ENCODE results near the gene THSD4. TPM values are rescaled to one million over a fixed set of nuclear protein-coding genes. Genes with fewer than 3 reads are reported as not detected.

The THSD4 gene
- total and polyA plus RNA-seq, 9 of the 15 experiments (the other 6 are each of a cell fraction or from before 2014, with no cell fraction given), result 0.04 TPM; not detected in 5

DNA sequence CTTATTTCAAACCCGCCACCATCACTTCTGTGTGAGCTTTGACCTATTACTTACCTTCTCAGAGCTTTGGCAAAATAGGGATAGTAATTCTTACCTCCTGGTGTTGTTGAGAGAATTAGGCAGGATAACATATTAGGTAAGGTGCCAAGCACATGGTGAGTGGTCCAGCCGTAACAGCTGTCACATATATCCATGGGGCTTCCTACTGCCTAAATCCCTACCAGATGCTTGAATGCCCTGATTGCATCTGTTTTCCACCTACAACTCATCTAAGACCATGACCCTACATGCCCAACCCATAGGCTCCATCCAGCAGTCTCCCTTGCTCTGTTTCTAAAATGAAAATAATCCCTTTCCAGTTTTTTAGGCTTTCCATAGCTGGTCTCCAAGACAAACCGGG lies 532.8 kb downstream of the THSD4 start (continued):
- TF ChIP-seq, protein P1, sequence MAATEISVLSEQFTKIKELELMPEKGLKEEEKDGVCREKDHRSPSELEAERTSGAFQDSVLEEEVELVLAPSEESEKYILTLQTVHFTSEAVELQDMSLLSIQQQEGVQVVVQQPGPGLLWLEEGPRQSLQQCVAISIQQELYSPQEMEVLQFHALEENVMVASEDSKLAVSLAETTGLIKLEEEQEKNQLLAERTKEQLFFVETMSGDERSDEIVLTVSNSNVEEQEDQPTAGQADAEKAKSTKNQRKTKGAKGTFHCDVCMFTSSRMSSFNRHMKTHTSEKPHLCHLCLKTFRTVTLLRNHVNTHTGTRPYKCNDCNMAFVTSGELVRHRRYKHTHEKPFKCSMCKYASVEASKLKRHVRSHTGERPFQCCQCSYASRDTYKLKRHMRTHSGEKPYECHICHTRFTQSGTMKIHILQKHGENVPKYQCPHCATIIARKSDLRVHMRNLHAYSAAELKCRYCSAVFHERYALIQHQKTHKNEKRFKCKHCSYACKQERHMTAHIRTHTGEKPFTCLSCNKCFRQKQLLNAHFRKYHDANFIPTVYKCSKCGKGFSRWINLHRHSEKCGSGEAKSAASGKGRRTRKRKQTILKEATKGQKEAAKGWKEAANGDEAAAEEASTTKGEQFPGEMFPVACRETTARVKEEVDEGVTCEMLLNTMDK (IDR thresholded peaks at IDR 0.05; ENCODE audit: borderline replicate concordance, insufficient read depth, low read depth, low read length, poor library complexity, severe bottlenecking), result no peak
- TF ChIP-seq RBFOX2 (IDR thresholded peaks at IDR 0.05; ENCODE audit: low read depth, low read length) (no peak), PCBP1 (IDR thresholded peaks at IDR 0.05; ENCODE audit: low read depth, low read length, poor library complexity, severe bottlenecking) (no peak), RFX1 (IDR thresholded peaks at IDR 0.05) (no peak), COPS2 (conservative IDR thresholded peaks at IDR 0.05) (no peak), KLF6 (CRISPR knock-in tag; IDR thresholded peaks at IDR 0.05; ENCODE audit: borderline replicate concordance) (no peak)

DNA sequence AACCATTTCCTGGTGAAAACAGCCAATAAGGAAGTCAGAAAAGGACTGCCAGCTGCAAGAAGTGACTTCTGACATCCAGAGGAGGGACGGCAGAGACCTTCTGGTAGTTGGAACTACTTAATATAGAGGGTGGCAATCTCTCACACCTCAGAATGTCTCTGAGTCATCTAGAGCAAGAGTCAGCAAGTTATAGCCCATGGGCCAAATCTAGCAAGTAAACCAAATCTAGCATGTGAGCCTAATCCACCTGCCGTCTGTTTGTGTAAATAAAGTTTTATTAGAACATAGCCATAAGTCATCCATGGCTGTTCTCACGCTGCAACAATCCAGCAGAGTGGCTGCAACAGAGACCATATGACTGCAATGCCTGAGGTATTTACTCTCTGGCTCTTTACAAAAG lies 534.6 kb downstream of the THSD4 start:
- FAIRE-seq (no peak), DNase-seq (ENCODE audit: extremely low read depth in 1 of 4, low spot score in 3 of 4) (no peak), ATAC-seq (no peak)
- WGBS (ENCODE audit: insufficient coverage, low coverage, missing lambda C conversion rate), result 2% methylated on average over 3 of the region's 3 CpGs
- no peaks in the 10 kb centered on the region for H4K20me1 ChIP-seq (replicated peaks; ENCODE audit: control insufficient read depth, insufficient read depth, low read length)
- no peaks in the 10 kb centered on the region for H3K79me2 ChIP-seq (ENCODE audit: control insufficient read depth, insufficient read depth, low read length)
- H3K4me1 ChIP-seq (replicated peaks in 1 of 2; ENCODE audit: control insufficient read depth in 2 of 2, insufficient read depth in 2 of 2, low read length in 2 of 2), result no peaks in the 10 kb centered on the region; a peak in 1 of 5 replicates
- no peak overlapping the region for H3K4me3 ChIP-seq
- BruUV-seq (replicated peaks), result no TSS peak
- no peak overlapping the region; the same call in 1 of the 2 replicates for H2AFZ ChIP-seq (ENCODE audit: low read depth, low read length)
- no peak overlapping the region for H3K4me2 ChIP-seq (ENCODE audit: insufficient read depth, low read length)
- no peak overlapping the region for H3K9ac ChIP-seq (ENCODE audit: insufficient read depth in 1 of 2, low read depth in 2 of 2, low read length in 2 of 2)
- H3K27me3 ChIP-seq (ENCODE audit: control insufficient read depth in 2 of 2, insufficient read depth in 2 of 2, low read length in 2 of 2), result no peaks in the 10 kb centered on the region
- ChIA-PET POLR2A (no interaction called here), CTCF (ENCODE audit: low intra/inter-chr PET ratio) (no interaction called here)
- TF ChIP-seq MBD2 (IDR thresholded peaks at IDR 0.05; ENCODE audit: borderline replicate concordance, low read depth), result no peak
- TF ChIP-seq, protein P2, sequence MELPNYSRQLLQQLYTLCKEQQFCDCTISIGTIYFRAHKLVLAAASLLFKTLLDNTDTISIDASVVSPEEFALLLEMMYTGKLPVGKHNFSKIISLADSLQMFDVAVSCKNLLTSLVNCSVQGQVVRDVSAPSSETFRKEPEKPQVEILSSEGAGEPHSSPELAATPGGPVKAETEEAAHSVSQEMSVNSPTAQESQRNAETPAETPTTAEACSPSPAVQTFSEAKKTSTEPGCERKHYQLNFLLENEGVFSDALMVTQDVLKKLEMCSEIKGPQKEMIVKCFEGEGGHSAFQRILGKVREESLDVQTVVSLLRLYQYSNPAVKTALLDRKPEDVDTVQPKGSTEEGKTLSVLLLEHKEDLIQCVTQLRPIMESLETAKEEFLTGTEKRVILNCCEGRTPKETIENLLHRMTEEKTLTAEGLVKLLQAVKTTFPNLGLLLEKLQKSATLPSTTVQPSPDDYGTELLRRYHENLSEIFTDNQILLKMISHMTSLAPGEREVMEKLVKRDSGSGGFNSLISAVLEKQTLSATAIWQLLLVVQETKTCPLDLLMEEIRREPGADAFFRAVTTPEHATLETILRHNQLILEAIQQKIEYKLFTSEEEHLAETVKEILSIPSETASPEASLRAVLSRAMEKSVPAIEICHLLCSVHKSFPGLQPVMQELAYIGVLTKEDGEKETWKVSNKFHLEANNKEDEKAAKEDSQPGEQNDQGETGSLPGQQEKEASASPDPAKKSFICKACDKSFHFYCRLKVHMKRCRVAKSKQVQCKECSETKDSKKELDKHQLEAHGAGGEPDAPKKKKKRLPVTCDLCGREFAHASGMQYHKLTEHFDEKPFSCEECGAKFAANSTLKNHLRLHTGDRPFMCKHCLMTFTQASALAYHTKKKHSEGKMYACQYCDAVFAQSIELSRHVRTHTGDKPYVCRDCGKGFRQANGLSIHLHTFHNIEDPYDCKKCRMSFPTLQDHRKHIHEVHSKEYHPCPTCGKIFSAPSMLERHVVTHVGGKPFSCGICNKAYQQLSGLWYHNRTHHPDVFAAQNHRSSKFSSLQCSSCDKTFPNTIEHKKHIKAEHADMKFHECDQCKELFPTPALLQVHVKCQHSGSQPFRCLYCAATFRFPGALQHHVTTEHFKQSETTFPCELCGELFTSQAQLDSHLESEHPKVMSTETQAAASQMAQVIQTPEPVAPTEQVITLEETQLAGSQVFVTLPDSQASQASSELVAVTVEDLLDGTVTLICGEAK (IDR thresholded peaks at IDR 0.05), result peak; percentile 85
- TF ChIP-seq, protein P2 (CRISPR knock-in tag; IDR thresholded peaks at IDR 0.05), result 0 out of 2 replicates have a peak, but pooled peaks have one; percentile 38
- no peaks in the 10 kb centered on the region for H3K9me1 ChIP-seq (ENCODE audit: control insufficient read depth, insufficient read depth, low read length)
- no peaks in the 10 kb centered on the region for H3K9me3 ChIP-seq (replicated peaks; ENCODE audit: control insufficient read depth, insufficient read depth, low read depth, low read length)
- in situ Hi-C loops (cut with MboI), result no loop called here
- no peak overlapping the region for H3K27ac ChIP-seq (ENCODE audit: extremely low read depth, low read depth, low read length)
- intact Hi-C loops (cut with micrococcal nuclease), result loop anchor here (5.0 kb wide), 2 partner anchors 118 to 203 kb away; no protein-coding TSS in a partner anchor
- H3K36me3 ChIP-seq (ENCODE audit: control insufficient read depth, insufficient read depth, low read length), result no peaks in the 10 kb centered on the region
